Tibial nerve (tissue), 4 donors: Measurements from ENCODE around the gene MYLIP.

ENCODE experiments used
- EP300 ChIP-seq, 2 donors: sonication (generic); formaldehyde crosslinking; IDR thresholded peaks; one replicate each; pipeline ENCODE4 v1.6.1; 2017; ENCODE audit warnings: antibody characterized with exemption in 2 of 2, mild to moderate bottlenecking in 1 of 2
- POLR2A ChIP-seq, 2 donors: fragments of 450-650 bp; IDR thresholded peaks; one replicate each; pipeline ENCODE4 v1.6.1; 2017; ENCODE audit warnings: antibody characterized with exemption in 2 of 2, mild to moderate bottlenecking in 2 of 2, moderate library complexity in 2 of 2
- TF ChIP-seq, protein P1 (sequence below), 5 experiments: fragments of 200-600 bp in 3 of 5; fragments of 450-650 bp in 2 of 5; sonication (generic) in 3 of 5; IDR thresholded peaks; one replicate each; pipeline ENCODE4 v1.5.1; 2016 to 2019; ENCODE audit warnings: antibody characterized with exemption in 5 of 5, mild to moderate bottlenecking in 3 of 5, moderate library complexity in 2 of 5

- no peak for TF ChIP-seq POLR2A (IDR thresholded peaks at IDR 0.05)
- TF ChIP-seq, protein P1, sequence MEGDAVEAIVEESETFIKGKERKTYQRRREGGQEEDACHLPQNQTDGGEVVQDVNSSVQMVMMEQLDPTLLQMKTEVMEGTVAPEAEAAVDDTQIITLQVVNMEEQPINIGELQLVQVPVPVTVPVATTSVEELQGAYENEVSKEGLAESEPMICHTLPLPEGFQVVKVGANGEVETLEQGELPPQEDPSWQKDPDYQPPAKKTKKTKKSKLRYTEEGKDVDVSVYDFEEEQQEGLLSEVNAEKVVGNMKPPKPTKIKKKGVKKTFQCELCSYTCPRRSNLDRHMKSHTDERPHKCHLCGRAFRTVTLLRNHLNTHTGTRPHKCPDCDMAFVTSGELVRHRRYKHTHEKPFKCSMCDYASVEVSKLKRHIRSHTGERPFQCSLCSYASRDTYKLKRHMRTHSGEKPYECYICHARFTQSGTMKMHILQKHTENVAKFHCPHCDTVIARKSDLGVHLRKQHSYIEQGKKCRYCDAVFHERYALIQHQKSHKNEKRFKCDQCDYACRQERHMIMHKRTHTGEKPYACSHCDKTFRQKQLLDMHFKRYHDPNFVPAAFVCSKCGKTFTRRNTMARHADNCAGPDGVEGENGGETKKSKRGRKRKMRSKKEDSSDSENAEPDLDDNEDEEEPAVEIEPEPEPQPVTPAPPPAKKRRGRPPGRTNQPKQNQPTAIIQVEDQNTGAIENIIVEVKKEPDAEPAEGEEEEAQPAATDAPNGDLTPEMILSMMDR (IDR thresholded peaks at IDR 0.05), result no peak
- TF ChIP-seq EP300 (IDR thresholded peaks at IDR 0.05), result no peak
These were observed 21.7 kb upstream of the MYLIP start for GRCh38 chr6:16106991-16107787.
